ENCODE measurements around the gene IRX4.

DNA sequence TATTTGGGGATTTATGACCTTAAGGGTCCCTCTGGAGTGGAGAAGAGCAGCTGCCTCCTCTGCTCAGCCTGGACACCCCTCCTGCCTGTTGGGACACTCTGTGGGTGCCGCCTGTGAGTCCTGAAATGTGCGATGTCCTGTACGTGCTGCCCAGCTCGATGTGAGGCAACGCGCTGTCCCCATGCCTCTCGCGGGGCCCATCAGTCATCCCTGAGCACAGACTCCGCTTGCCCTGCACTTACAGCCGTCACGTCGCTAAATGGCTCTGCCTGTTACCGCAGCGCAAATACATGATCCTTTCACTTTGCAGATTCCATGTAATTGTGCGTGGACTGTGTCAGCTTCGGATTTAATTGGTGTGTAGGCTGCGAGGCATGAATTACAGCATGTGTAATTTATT is 27.1 kb downstream of the IRX4 start:
- TF ChIP-seq YY1 (IDR thresholded peaks at IDR 0.05; ENCODE audit: low read depth) (no peak), TEAD4 (IDR thresholded peaks at IDR 0.05) (no peak)
- TF ChIP-seq, protein P1, sequence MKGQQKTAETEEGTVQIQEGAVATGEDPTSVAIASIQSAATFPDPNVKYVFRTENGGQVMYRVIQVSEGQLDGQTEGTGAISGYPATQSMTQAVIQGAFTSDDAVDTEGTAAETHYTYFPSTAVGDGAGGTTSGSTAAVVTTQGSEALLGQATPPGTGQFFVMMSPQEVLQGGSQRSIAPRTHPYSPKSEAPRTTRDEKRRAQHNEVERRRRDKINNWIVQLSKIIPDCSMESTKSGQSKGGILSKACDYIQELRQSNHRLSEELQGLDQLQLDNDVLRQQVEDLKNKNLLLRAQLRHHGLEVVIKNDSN (IDR thresholded peaks at IDR 0.05) = no peak
